Measurements from ENCODE around the gene ADRA2B. TPM values are rescaled to one million over a fixed set of nuclear protein-coding genes. Genes with fewer than 3 reads are reported as not detected.

The ADRA2B gene
- total and polyA plus RNA-seq, 2 donors (not counting 3 experiments of a cell fraction or from before 2014, with no cell fraction given): not detected

- H3K9me1 ChIP-seq (replicated peaks; ENCODE audit: control insufficient read depth, extremely low read depth, insufficient read depth, low read length): no peaks in the 10 kb centered on the region
- H3K27ac ChIP-seq (ENCODE audit: insufficient read depth, low read depth, low read length): no peak overlapping the region
- POLR2A ChIA-PET: no interaction called here
- H3K36me3 ChIP-seq (ENCODE audit: control insufficient read depth in 2 of 2, extremely low read depth in 1 of 2, insufficient read depth in 2 of 2, low read length in 2 of 2): no peaks in the 10 kb centered on the region
- no peaks in the 10 kb centered on the region for H3K9me3 ChIP-seq (replicated peaks; ENCODE audit: control insufficient read depth, insufficient read depth, low read length)
- H4K20me1 ChIP-seq (replicated peaks; ENCODE audit: control insufficient read depth, extremely low read depth, insufficient read depth, low read length): no peaks in the 10 kb centered on the region
- no peaks in the 10 kb centered on the region for H3K4me1 ChIP-seq (ENCODE audit: control insufficient read depth, extremely low read depth, insufficient read depth, low read length)
- BruUV-seq (replicated peaks): no TSS peak
- H3K79me2 ChIP-seq (ENCODE audit: control insufficient read depth, insufficient read depth, low read length): no peaks in the 10 kb centered on the region
- CTCF ChIA-PET: interaction anchor here (0.8 kb wide), 1 partner anchor 84 kb away, joined by 3 read pairs; no protein-coding TSS in a partner anchor
- intact Hi-C loops (cut with micrococcal nuclease) (no loop called here), dilution Hi-C loops (cut with MboI; ENCODE audit: extremely low pct_ligation_motif_present, low sequenced_read_pairs) (no loop called here)
- no peak for FAIRE-seq
- H3K4me2 ChIP-seq (ENCODE audit: insufficient read depth, low read length): no peak overlapping the region
- no peak overlapping the region for H3K9ac ChIP-seq (replicated peaks; ENCODE audit: extremely low read depth, insufficient read depth, low read length)
- DNase-seq (ENCODE audit: low read depth, low spot score): no peak
- no peak overlapping the region for H2AFZ ChIP-seq (ENCODE audit: low read depth, low read length)
- H3K4me3 ChIP-seq (replicated peaks in 1 of 3; ENCODE audit: insufficient read depth in 1 of 3, low read depth in 1 of 3, low read length in 3 of 3): no peak overlapping the region
- TF ChIP-seq GATA2 (IDR thresholded peaks at IDR 0.05; ENCODE audit: insufficient read depth, insufficient read length, low read depth, low read length): no peak
- TF ChIP-seq MAX (IDR thresholded peaks at IDR 0.05; ENCODE audit: insufficient read depth, insufficient read length): no peak
- no peak for TF ChIP-seq POLR2AphosphoS5 (IDR thresholded peaks at IDR 0.05; ENCODE audit: insufficient read depth, low read depth, low read length)
- TF ChIP-seq FOS (IDR thresholded peaks at IDR 0.05; ENCODE audit: borderline replicate concordance, insufficient read depth, low read length): no peak
- no peak for TF ChIP-seq MYC (IDR thresholded peaks at IDR 0.05; ENCODE audit: low read depth, low read length)
- TF ChIP-seq EZH2 (IDR thresholded peaks at IDR 0.05; ENCODE audit: borderline replicate concordance, low read depth, low read length, severe bottlenecking): no peak
- TF ChIP-seq JUN (IDR thresholded peaks at IDR 0.05; ENCODE audit: borderline replicate concordance, insufficient read depth, insufficient read length, low read depth): no peak
- TF ChIP-seq POLR2A (IDR thresholded peaks at IDR 0.05; ENCODE audit: low read depth, low read length): no peak
- no peak for TF ChIP-seq CTCF (IDR thresholded peaks at IDR 0.05; ENCODE audit: extremely low read depth in 1 of 2, insufficient read depth in 1 of 2, low read depth in 1 of 2, low read length in 2 of 2)
- peaks cover 0 to 2% of the 10 kb centered on the region in 2 experiments for H3K27me3 ChIP-seq (ENCODE audit: control insufficient read depth in 2 of 2, insufficient read depth in 2 of 2, low read length in 2 of 2)
These were observed 25.1 kb downstream of the ADRA2B start for GRCh38 chr2:96091141-96091710.

Measured in endothelial cell of umbilical vein (primary cell).